Panc1 (cell line): ENCODE data around the gene TGFB2. TPM values are rescaled to one million over a fixed set of nuclear protein-coding genes. Genes with fewer than 3 reads are reported as not detected.

Experiments used
- ATAC-seq: fragments of 200-7000 bp; cut with Tn5 transposase; 2 replicates; pipeline ENCODE4 v1.9.1; 2020; ENCODE audit warnings: mild to moderate bottlenecking, moderate library complexity
- BruUV-seq: library from RNA; stranded (reverse); fragments of 400-500 nt; replicated peaks from 2 replicates; lab custom pipeline; 2021; lab: Mats Ljungman, UMichigan
- CTCF ChIA-PET: fragments of 300-600 bp; sonication (Branson Sonifier 250); formaldehyde crosslinking; loops from one replicate; lab custom pipeline; 2022; ENCODE audit warnings: antibody characterized with exemption; lab: Charles Lee
- POLR2A ChIA-PET: fragments of 300-600 bp; sonication (Branson Sonifier 250); formaldehyde crosslinking; loops from one replicate; lab custom pipeline; 2022; ENCODE audit warnings: antibody characterized with exemption; lab: Charles Lee
- DNase-seq: peaks from one replicate; pipeline ENCODE4 v3.0.0-alpha.2; 2010; ENCODE audit warnings: low read depth, low spot score
- H3K27ac ChIP-seq: 2 replicates; pipeline ENCODE4 v1.5.1; 2011; ENCODE audit warnings: mild to moderate bottlenecking, low read length, inconsistent platforms
- H3K27me3 ChIP-seq: fragments of 200-500 bp; sonication (Bioruptor generic); 2 replicates; pipeline ENCODE4 v1.6.0; 2014; ENCODE audit warnings: low read length, inconsistent platforms; ENCODE audit not compliant: control insufficient read depth, insufficient read depth
- H3K36me3 ChIP-seq: fragments of 200-500 bp; sonication (Bioruptor generic); 2 replicates; pipeline ENCODE4 v1.5.1; 2014; ENCODE audit warnings: inconsistent platforms, mild to moderate bottlenecking, low read length, moderate library complexity; ENCODE audit not compliant: control insufficient read depth, insufficient read depth
- H3K4me1 ChIP-seq: 2 replicates; pipeline ENCODE4 v1.5.1; 2011; ENCODE audit warnings: inconsistent platforms, mild to moderate bottlenecking, low read length, moderate library complexity; ENCODE audit not compliant: control insufficient read depth, insufficient read depth
- H3K4me3 ChIP-seq, 2 experiments: 2 replicates each; pipeline ENCODE4 v1.5.1; 2011 to 2012; ENCODE audit warnings: low read depth in 2 of 2, low read length in 2 of 2, mild to moderate bottlenecking in 2 of 2, inconsistent platforms in 1 of 2, moderate library complexity in 1 of 2
- H3K9me3 ChIP-seq: fragments of 200-500 bp; sonication (Bioruptor generic); 2 replicates; pipeline ENCODE4 v1.5.1; 2014; ENCODE audit warnings: low read depth, mild to moderate bottlenecking, inconsistent platforms, low read length, moderate library complexity; ENCODE audit not compliant: control insufficient read depth, insufficient read depth
- POLR2AphosphoS5 ChIP-seq: IDR thresholded peaks from 2 replicates; pipeline ENCODE4 v1.6.1; 2012; ENCODE audit warnings: mild to moderate bottlenecking, low read depth, low read length, moderate library complexity
- REST ChIP-seq, 2 experiments: IDR thresholded peaks; 2 replicates each; pipeline ENCODE4 v1.6.1; 2011 to 2012; ENCODE audit warnings: low read depth in 2 of 2, control low read depth in 1 of 2, low read length in 1 of 2, mild to moderate bottlenecking in 1 of 2, moderate library complexity in 1 of 2; ENCODE audit not compliant: insufficient read depth in 1 of 2
- SIN3A ChIP-seq: IDR thresholded peaks from 2 replicates; pipeline ENCODE4 v1.6.1; 2012; ENCODE audit warnings: low read depth, mild to moderate bottlenecking, low read length, moderate library complexity, borderline replicate concordance; ENCODE audit not compliant: insufficient read depth
- TCF7L2 ChIP-seq: IDR thresholded peaks from 2 replicates; pipeline ENCODE4 v1.6.1; 2011; ENCODE audit warnings: mild to moderate bottlenecking, low read depth, low read length, inconsistent platforms
- in situ Hi-C: cut with HindIII; loops from 2 replicates; pipeline ENCODE4 v1.10.0; 2016; ENCODE audit warnings: low sequenced_read_pairs, low pct_unique_long_range_greater_than_20kb
- intact Hi-C: fragments of 100-400 bp; cut with micrococcal nuclease; formaldehyde crosslinking; loops from one replicate; pipeline ENCODE4 v1.10.0; 2022; ENCODE audit not compliant: unreplicated experiment
- total RNA-seq: library from RNA; stranded (reverse); gene quantifications from one replicate; pipeline ENCODE4 v1.2.1, GENCODE V29; 2021; ENCODE audit not compliant: unreplicated experiment
- TF ChIP-seq, protein P1 (sequence below): fragments of 450-650 bp; IDR thresholded peaks from 2 replicates; pipeline ENCODE4 v1.5.1; 2017; ENCODE audit warnings: mild to moderate bottlenecking

TGFB2 gene
- total RNA-seq, 1 experiment from 2014 or later: 58.9 TPM

- POLR2A ChIA-PET: no interaction called here
- Histone ChIP-seq H3K4me1 (peaks cover 92% of the 10 kb centered on the region), H3K4me3 (no peak overlapping the region), H3K36me3 (no peaks in the 10 kb centered on the region), H3K27me3 (no peaks in the 10 kb centered on the region), H3K9me3 (no peaks in the 10 kb centered on the region), H3K27ac (peak overlapping the region; percentile 100)
- intact Hi-C loops (no loop called here), in situ Hi-C loops (no loop called here)
- BruUV-seq: no TSS peak
- DNase-seq (no peak), ATAC-seq (no peak)
- TF ChIP-seq SIN3A: no peak
- CTCF ChIA-PET: no interaction called here
Measured at GRCh38 chr1:218382261-218382660, 37.1 kb downstream of the TGFB2 start.

DNA sequence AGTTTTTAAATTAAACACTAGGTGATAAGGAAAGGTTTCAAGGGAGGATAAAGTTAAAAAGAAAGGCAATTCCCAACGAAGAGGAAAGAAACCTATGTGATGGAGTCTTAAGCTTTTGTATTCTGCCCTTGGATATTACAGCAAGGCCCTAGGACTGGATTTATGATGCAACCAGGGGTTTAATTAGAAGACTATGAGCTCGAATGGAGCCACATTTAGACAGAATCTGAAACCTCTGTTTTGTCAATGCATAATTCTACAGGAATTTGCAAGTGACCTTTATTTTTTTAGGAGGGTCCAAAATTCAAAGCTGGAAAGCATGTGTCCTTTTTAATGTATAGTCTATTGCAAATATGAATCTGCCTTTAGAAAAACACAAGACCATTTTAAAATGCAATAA lies 37.9 kb downstream of the TGFB2 start:
- POLR2A ChIA-PET: no interaction called here
- H3K36me3 ChIP-seq: no peaks in the 10 kb centered on the region
- no peak for ATAC-seq
- TF ChIP-seq POLR2AphosphoS5 (no peak), TCF7L2 (no peak), REST (IDR thresholded peaks at IDR 0.05; ENCODE audit: insufficient read depth in 1 of 2, low read depth in 2 of 2, low read length in 1 of 2) (no peak), SIN3A (no peak)
- TF ChIP-seq, protein P1, sequence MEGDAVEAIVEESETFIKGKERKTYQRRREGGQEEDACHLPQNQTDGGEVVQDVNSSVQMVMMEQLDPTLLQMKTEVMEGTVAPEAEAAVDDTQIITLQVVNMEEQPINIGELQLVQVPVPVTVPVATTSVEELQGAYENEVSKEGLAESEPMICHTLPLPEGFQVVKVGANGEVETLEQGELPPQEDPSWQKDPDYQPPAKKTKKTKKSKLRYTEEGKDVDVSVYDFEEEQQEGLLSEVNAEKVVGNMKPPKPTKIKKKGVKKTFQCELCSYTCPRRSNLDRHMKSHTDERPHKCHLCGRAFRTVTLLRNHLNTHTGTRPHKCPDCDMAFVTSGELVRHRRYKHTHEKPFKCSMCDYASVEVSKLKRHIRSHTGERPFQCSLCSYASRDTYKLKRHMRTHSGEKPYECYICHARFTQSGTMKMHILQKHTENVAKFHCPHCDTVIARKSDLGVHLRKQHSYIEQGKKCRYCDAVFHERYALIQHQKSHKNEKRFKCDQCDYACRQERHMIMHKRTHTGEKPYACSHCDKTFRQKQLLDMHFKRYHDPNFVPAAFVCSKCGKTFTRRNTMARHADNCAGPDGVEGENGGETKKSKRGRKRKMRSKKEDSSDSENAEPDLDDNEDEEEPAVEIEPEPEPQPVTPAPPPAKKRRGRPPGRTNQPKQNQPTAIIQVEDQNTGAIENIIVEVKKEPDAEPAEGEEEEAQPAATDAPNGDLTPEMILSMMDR: no peak
- intact Hi-C loops: no loop called here
- CTCF ChIA-PET: no interaction called here
- no peak overlapping the region for H3K4me3 ChIP-seq
- peak overlapping the region; percentile 100 for H3K27ac ChIP-seq
- H3K4me1 ChIP-seq: peaks cover 85% of the 10 kb centered on the region
- H3K9me3 ChIP-seq: no peaks in the 10 kb centered on the region
- in situ Hi-C loops: no loop called here
- H3K27me3 ChIP-seq: no peaks in the 10 kb centered on the region
- no TSS peak for BruUV-seq
- no peak for DNase-seq

- Histone ChIP-seq H3K9me3 (no peaks in the 10 kb centered on the region), H3K4me1 (peaks cover 81% of the 10 kb centered on the region), H3K27me3 (no peaks in the 10 kb centered on the region), H3K4me3 (no peak overlapping the region), H3K27ac (peak overlapping the region; percentile 100), H3K36me3 (no peaks in the 10 kb centered on the region)
- no TSS peak for BruUV-seq
- POLR2A ChIA-PET: no interaction called here
- CTCF ChIA-PET: no interaction called here
- intact Hi-C loops (no loop called here), in situ Hi-C loops (no loop called here)
- no peak for ATAC-seq
- no peak for TF ChIP-seq SIN3A
- TF ChIP-seq TCF7L2: no peak
- TF ChIP-seq, protein P1: no peak
- no peak for TF ChIP-seq POLR2AphosphoS5
- TF ChIP-seq REST (IDR thresholded peaks at IDR 0.05; ENCODE audit: insufficient read depth in 1 of 2, low read depth in 2 of 2, low read length in 1 of 2): no peak
- no peak for DNase-seq
Measured at GRCh38 chr1:218383681-218384080, 38.5 kb downstream of the TGFB2 start.
